Bronchial epithelial cell (primary cell): ENCODE data around the gene ZNF697. TPM values are rescaled to one million over a fixed set of nuclear protein-coding genes. Genes with fewer than 3 reads are reported as not detected.
A peak's percentile ranks its signal among the peaks of the same experiment; 100 is the strongest.
"Not testable (repeated sequence)": the region's sequence is repeated elsewhere in the genome, so short reads cannot be mapped to it uniquely, and the experiment has no call there.

Experiments used
- DNase-seq: peaks from one replicate; pipeline ENCODE4 v3.0.0-alpha.2; 2010; ENCODE audit warnings: low read depth
- FAIRE-seq: peaks from 2 replicates; lab custom pipeline; 2011; peaks lifted over from hg19 to GRCh38; lab: Jason Lieb, UNC
- H3K27me3 ChIP-seq: 2 replicates; pipeline ENCODE4 v1.5.1; 2011; ENCODE audit warnings: low read length; ENCODE audit not compliant: control insufficient read depth, insufficient read depth
- H3K36me3 ChIP-seq: 2 replicates; pipeline ENCODE4 v1.5.1; 2011; ENCODE audit warnings: low read length; ENCODE audit not compliant: control insufficient read depth, insufficient read depth
- H3K4me3 ChIP-seq: 2 replicates; pipeline ENCODE4 v1.5.1; 2011; ENCODE audit warnings: mild to moderate bottlenecking, low read depth, low read length, control low read depth
- CTCF ChIP-seq: IDR thresholded peaks from 2 replicates; pipeline ENCODE4 v1.5.1; 2011; ENCODE audit warnings: mild to moderate bottlenecking, moderate library complexity, low read length, control low read depth, inconsistent platforms; ENCODE audit not compliant: insufficient read depth, severe bottlenecking
- total RNA-seq: library from RNA; depleted of rRNA; stranded (reverse); fragments of >200 nt; gene quantifications from 2 replicates; pipeline ENCODE4 v1.2.1, GENCODE V29; 2014

ZNF697 gene
- total RNA-seq, 1 donor from 2014 or later = 5.5 TPM

DNA sequence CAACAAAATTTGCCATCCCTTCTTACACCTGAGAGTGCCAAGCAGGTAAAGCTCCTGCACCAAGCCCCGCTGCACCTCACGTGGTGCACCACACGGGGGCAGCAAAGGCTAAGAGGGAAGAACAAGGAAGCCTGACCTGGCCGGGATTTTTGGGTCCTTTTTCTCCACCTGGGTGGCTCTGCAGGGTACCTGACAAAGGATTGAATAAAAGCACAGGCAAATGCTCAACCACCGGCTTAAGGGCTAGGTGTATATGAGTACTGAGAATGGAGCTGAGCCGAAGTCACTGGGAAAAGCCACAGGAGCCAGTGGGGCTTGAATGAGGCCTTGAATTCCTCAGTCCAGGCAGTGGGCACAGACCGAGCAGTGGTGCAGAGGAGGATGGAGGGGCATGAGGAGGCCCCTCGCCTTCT, 36.4 kb downstream of the ZNF697 start:
- no peak for FAIRE-seq
- peak; percentile 94 for TF ChIP-seq CTCF
- Histone ChIP-seq H3K36me3 (no peaks in the 10 kb centered on the region), H3K4me3 (no peak overlapping the region), H3K27me3 (no peaks in the 10 kb centered on the region)
- peak; percentile 59 for DNase-seq

DNA sequence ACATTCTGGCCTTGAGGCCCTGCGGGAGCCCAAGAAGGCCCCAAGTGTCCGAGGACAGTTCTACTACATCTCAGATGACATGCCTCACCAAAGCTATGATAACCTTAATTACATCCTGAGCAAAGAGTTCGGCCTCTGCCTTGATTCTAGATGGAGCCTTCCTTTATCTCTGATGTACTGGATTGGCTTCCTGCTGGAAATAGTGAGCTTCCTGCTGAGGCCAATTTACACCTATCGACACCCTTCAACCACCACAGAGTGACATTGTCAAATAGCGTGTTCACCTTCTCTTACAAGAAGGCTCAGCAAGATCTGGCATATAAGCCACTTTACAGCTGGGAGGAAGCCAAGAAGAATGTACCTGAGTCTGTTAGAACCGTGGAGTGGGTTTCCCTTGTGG, 39.2 kb downstream of the ZNF697 start:
- not testable (repeated sequence) for H3K27me3 ChIP-seq, DNase-seq, H3K36me3 ChIP-seq, FAIRE-seq, H3K4me3 ChIP-seq

GRCh38 chr1:119607087-119607807, 40.8 kb downstream of the ZNF697 start:
- DNase-seq, H3K27me3 ChIP-seq, H3K36me3 ChIP-seq, FAIRE-seq, H3K4me3 ChIP-seq: not testable (repeated sequence)

GRCh38 chr1:119606394-119606793, 41.7 kb downstream of the ZNF697 start:
- no peak for TF ChIP-seq CTCF
- FAIRE-seq (no peak), DNase-seq (no peak)
- Histone ChIP-seq H3K27me3 (no peaks in the 10 kb centered on the region), H3K4me3 (no peak overlapping the region), H3K36me3 (no peaks in the 10 kb centered on the region)

DNA sequence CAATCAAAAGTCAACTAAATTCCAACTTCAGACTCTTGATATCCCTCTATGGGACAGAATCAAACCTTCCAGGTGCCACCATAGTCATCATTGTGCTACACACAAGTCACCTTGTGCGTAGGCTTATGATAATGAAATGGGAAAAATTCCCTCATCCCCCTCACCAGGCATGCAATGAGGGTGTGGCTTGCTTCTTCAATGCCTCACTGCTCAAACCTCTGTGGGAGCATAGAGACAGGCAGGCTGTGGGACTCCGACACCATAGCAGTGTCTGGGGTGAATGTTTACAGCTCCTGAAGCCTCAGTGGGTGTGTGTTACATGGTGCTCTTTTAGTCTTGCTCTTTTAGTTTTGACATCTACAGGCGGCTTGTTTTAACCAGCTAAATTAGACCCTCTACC, 42.4 kb downstream of the ZNF697 start:
- no peak for FAIRE-seq
- Histone ChIP-seq H3K36me3 (no peaks in the 10 kb centered on the region), H3K4me3 (no peak overlapping the region), H3K27me3 (no peaks in the 10 kb centered on the region)
- no peak for TF ChIP-seq CTCF
- DNase-seq = no peak

- H3K36me3 ChIP-seq, H3K4me3 ChIP-seq, H3K27me3 ChIP-seq: not testable (repeated sequence)
- FAIRE-seq = peak; percentile 28
- peak; percentile 89 for DNase-seq
Observed at GRCh38 chr1:119605080-119605479, 43.0 kb downstream of the ZNF697 start.

DNA sequence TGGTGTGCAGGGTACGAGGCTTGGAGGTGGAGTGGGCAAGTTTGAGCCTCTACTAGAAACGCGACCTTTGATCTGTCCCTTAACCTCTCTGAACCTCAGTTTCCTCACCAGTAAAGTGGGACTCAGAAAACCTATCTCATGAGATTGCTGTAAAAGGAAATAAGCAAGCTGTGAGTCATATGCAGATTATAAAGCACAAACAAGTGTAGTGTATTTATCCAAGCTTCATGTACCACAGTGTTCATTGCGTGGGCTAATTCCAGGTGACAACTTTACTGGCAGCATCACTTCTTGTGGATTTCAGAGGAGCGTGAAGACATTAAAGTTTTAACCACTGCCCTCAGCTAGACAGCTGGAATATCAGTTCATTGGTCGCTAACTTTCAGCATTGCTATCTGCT, 44.4 kb downstream of the ZNF697 start:
- Histone ChIP-seq H3K4me3 (no peak overlapping the region), H3K27me3 (no peaks in the 10 kb centered on the region), H3K36me3 (no peaks in the 10 kb centered on the region)
- FAIRE-seq (no peak), DNase-seq (peak; percentile 63)
- TF ChIP-seq CTCF = no peak

DNA sequence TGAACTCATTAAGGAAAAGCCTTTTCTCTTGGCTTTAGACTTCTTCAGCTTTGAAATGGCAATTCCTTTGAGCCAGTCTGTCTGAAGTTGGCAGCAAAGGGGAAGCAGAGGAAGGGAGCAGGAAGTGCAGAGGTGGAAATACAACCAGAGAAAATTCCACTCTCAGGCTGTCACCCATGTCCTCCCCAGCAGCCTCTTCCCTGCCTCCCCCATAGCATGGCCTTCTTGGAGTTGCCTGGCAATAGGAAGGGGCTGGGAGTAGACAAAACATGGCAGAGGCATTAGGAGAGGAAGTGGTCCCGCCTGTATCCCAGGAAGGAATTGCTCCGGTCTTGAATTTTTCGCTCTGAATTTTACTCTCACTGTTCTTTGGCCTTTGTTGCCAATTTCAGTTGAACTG, 44.8 kb downstream of the ZNF697 start:
- not testable (repeated sequence) for H3K4me3 ChIP-seq, DNase-seq, H3K27me3 ChIP-seq, FAIRE-seq, H3K36me3 ChIP-seq

GRCh38 chr1:119602789-119603188, 45.3 kb downstream of the ZNF697 start:
- not testable (repeated sequence) for FAIRE-seq, H3K4me3 ChIP-seq, H3K27me3 ChIP-seq, H3K36me3 ChIP-seq
- peak; percentile 39 for DNase-seq
